HG03045 (cell line): ENCODE data around the gene BCAS4.
A peak's percentile ranks its signal among the peaks of the same experiment; 100 is the strongest.
"Not testable (repeated sequence)": the region's sequence is repeated elsewhere in the genome, so short reads cannot be mapped to it uniquely, and the experiment has no call there.

Source experiments
- ATAC-seq: cut with Tn5 transposase; IDR thresholded peaks from one replicate; pipeline ENCODE4 v1.9.1; 2021; ENCODE audit warnings: mild to moderate bottlenecking, moderate library complexity; ENCODE audit not compliant: unreplicated experiment

Gene BCAS4

DNA sequence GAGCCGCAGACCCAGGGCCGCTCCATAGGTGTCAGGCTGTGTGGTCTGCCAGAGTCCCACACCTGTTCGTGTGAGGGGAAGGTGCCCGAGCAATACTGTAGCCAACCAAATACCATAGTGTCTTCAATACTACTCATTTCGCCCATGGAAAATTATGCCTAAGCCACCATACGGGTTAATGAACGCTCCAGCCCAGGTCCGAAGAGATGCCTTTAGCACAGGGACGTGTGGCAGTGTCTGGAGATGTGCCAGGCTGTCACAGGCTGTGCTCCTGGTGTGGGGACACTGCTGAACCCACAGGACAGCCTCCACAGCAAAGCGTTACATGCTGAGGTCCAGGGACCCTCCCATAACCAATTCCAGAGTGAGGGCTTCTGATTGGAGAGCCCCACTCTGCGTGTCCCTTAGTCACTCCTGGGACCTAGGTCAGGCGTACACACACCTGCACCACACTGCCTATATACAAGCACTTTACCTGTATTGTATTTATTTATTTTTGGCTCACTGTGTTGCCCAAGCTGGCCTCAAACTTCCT lies 25.2 kb upstream of the BCAS4 start:
- not testable (repeated sequence) for ATAC-seq

- not testable (repeated sequence) for ATAC-seq
These were observed 23.3 kb upstream of the BCAS4 start for GRCh38 chr20:50771419-50772080.

DNA sequence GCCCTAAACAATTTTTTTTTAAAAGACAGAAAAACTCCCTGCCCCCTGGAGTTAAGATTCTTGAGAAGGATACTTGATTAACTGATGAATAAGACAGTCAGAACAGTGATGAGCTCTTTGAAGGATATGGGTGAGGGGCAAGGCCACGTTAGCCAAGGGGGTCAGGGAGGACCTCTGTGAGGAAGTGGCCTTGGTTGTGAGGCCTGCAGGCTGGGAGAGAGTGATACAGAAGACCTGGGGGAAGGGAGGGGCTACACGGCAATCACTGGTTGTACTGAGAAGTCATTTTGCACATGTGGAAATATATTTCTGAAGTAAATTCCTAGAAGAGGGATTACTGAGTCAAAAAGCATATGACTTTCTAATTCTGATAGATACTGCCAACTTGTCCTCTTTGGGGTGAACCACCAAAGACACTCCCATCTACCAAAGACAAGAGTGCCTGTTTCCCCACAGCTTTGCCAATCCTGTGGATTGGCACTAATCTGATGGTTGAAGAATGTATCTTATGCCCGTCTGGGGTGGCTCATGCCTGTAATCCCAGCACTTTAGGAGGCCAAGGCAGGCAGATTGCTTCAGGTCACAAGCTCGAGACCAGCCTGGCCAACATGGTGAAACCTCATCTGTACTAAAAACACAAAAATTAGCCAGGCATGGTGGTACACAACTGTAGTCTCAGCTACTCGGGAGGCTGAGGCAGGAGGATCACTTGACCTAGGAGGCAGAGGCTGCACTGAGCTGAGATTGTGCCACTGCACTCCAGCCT lies 22.3 kb upstream of the BCAS4 start:
- ATAC-seq, result no peak

DNA sequence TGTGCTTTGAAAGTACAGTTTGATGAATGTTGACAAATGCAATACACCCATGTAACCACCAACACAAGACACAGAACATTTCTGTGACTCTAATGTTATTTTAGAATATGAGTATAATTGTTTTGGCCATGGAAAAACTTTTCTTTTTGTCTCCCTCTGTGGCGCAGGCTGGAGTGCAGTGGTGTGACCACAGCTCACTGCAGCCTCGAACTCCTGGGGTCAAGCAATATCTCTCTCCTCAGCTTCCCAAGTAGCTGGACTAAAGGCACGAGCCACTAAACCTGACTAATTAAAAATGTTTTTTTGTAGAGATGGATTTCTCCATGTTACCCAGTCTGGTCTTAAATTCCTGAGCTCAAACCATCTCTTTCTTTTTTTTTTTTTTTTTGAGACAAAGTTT lies 20.3 kb upstream of the BCAS4 start:
- no peak for ATAC-seq

GRCh38 chr20:50776122-50776817 lies 18.6 kb upstream of the BCAS4 start:
- ATAC-seq, result no peak

GRCh38 chr20:50777373-50777772 lies 17.5 kb upstream of the BCAS4 start:
- no peak for ATAC-seq

DNA sequence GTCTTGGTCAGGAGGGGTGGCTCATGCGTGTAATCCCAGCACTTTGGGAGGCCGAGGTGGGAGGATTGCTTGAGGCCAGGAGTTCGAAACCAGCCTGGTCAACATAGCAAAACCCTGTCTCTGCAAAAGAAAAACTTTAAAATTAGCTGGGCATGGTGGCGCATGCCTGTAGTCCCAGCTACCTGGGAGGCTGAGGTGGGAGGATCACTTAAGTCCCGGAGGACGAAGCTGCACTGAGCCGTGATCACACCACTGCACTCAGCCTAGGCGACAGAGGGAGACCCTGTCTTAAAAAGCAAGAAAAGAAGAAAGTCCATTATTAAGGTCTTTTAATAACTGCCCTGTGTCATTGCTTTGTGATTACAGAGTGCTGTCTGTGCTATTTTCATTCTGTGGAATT lies 15.9 kb upstream of the BCAS4 start:
- not testable (repeated sequence) for ATAC-seq

GRCh38 chr20:50783390-50783789 lies 11.5 kb upstream of the BCAS4 start:
- ATAC-seq, result no peak

GRCh38 chr20:50783903-50784302 lies 11.0 kb upstream of the BCAS4 start:
- no peak for ATAC-seq

- ATAC-seq, result no peak
These were observed 10.4 kb upstream of the BCAS4 start for GRCh38 chr20:50784464-50784863.

- ATAC-seq, result no peak
These were observed 8.2 kb upstream of the BCAS4 start for GRCh38 chr20:50786703-50787102.

DNA sequence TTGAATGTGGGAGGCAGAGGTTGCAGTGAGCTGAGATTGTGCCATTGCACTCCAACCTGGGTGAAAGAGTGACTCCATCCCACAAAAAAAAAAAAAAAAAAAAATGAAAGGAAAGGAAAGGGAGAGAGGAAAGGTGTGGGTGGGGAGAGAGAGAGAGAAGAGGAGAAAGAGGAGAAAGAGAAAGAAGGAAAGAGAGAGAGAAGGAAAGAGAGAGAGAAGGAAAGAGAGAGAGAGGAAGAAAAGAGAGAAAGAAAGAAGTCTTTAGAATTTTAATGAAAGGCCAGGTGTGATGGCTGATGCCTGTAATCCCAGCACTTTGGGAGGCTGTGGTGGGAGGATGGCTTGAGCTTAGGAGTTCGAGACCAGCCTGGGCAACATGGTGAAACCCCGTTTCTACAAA lies 7.7 kb upstream of the BCAS4 start:
- no peak for ATAC-seq

- ATAC-seq, result no peak
These were observed 6.5 kb upstream of the BCAS4 start for GRCh38 chr20:50788045-50788991.

GRCh38 chr20:50789968-50790650 lies 4.8 kb upstream of the BCAS4 start:
- ATAC-seq, result no peak

- peak; percentile 55 for ATAC-seq
These were observed 4.1 kb upstream of the BCAS4 start for GRCh38 chr20:50790651-50791277.

DNA sequence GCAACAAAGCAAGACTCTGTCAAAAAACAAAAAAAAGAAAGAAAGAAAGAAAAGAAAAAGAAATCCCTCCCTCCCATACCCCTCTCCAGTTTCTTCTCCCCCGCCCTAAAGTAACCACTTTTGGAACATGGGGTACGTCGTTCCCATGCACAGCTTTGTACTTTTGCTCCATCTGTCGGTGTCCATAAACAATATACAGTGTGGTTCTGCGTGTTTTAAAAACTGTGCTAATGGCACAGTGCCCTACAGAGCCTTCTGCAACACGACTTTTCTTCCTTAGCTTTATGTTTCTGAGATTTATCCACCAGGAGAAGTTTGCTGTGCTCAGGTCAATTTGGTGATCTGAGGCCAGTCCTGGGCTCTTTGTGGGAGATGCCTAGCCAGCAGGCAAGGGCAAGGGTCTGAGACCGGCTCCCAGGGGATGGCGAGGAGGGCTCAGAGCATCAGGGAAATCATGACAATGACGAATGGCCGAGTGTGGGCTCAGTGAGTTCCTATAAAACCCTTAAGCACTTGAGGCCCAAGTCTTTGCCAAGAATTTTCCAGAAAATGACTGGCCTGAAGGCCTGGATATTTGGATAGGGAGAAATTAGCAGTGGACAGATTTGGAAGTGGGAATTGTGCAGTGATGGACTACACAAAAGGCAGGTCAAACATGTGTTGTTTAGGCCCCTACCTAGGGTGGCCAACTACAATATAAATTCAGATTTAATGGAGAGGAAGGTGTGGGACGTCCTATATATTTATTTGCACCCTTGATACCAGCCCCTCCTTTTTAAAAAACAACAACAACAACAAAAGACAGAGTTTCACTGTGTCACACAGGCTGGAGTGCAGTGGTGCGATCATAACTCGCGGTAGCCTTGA lies 1.9 kb upstream of the BCAS4 start:
- no peak for ATAC-seq

GRCh38 chr20:50793575-50794016 lies 1.3 kb upstream of the BCAS4 start:
- ATAC-seq, result not testable (repeated sequence)

- ATAC-seq, result peak; percentile 2
These were observed 548 bp upstream of the BCAS4 start for GRCh38 chr20:50794181-50794845.
